SHP77 (cell line): Measurements from ENCODE around the gene KITLG.
A peak's percentile ranks its signal among the peaks of the same experiment; 100 is the strongest.
"Not testable (repeated sequence)": the region's sequence is repeated elsewhere in the genome, so short reads cannot be mapped to it uniquely, and the experiment has no call there.

Source experiments
- DNase-seq, 2 experiments: peaks; one replicate each; lab custom pipeline; 2025; lab: John Stamatoyannopoulos, UW

Gene KITLG

GRCh38 chr12:88580051-88580871 lies at the start of gene KITLG:
Gene KITLG, minus strand, starts transcription at chr12:88580471. Its CDS starts 193 bp downstream, at chr12:88580278.
- DNase-seq, result peak; percentile 86 to 89

GRCh38 chr12:88628856-88629509 lies 48.7 kb upstream of the KITLG start:
- DNase-seq, result no peak

- DNase-seq, result not testable (repeated sequence)
Observed at GRCh38 chr12:88628035-88628434, 47.8 kb upstream of the KITLG start.

- DNase-seq, result no peak
Observed at GRCh38 chr12:88627501-88627900, 47.2 kb upstream of the KITLG start.

- no peak for DNase-seq
Observed at GRCh38 chr12:88625356-88625755, 45.1 kb upstream of the KITLG start.

GRCh38 chr12:88624911-88625310 lies 44.6 kb upstream of the KITLG start:
- no peak for DNase-seq

GRCh38 chr12:88623777-88624548 lies 43.7 kb upstream of the KITLG start:
- DNase-seq, result no peak

- DNase-seq, result no peak
Observed at GRCh38 chr12:88617352-88617751, 37.1 kb upstream of the KITLG start.

GRCh38 chr12:88615490-88615889 lies 35.2 kb upstream of the KITLG start:
- no peak for DNase-seq

- no peak for DNase-seq
Observed at GRCh38 chr12:88604646-88605045, 24.4 kb upstream of the KITLG start.

GRCh38 chr12:88600272-88600671 lies 20.0 kb upstream of the KITLG start:
- DNase-seq, result no peak

- DNase-seq, result no peak
Observed at GRCh38 chr12:88597365-88597764, 17.1 kb upstream of the KITLG start.

GRCh38 chr12:88595697-88596096 lies 15.4 kb upstream of the KITLG start:
- no peak for DNase-seq

GRCh38 chr12:88594780-88595179 lies 14.5 kb upstream of the KITLG start:
- no peak for DNase-seq

- no peak for DNase-seq
Observed at GRCh38 chr12:88591343-88591742, 11.1 kb upstream of the KITLG start.

GRCh38 chr12:88590851-88591250 lies 10.6 kb upstream of the KITLG start:
- DNase-seq, result no peak

- no peak for DNase-seq
Observed at GRCh38 chr12:88585077-88585476, 4.8 kb upstream of the KITLG start.

GRCh38 chr12:88579601-88580050 lies 645 bp downstream of the KITLG start:
- peak in 1 of 2 experiments; percentile 42 for DNase-seq

GRCh38 chr12:88579161-88579517 lies 1.1 kb downstream of the KITLG start:
- DNase-seq, result peak; percentile 64

GRCh38 chr12:88578276-88579160 lies 1.8 kb downstream of the KITLG start:
- peak; percentile 42 to 46 for DNase-seq

GRCh38 chr12:88577537-88577936 lies 2.7 kb downstream of the KITLG start:
- DNase-seq, result peak; percentile 44 to 49

- no peak for DNase-seq
Observed at GRCh38 chr12:88576866-88577265, 3.4 kb downstream of the KITLG start.
